Activated B cell treated with CpG ODN at 0.5 μM for 24 hours (primary cell): ENCODE data around the gene TAAR9. TPM values are rescaled to one million over a fixed set of nuclear protein-coding genes. Genes with fewer than 3 reads are reported as not detected.
"Not testable (repeated sequence)": the region's sequence is repeated elsewhere in the genome, so short reads cannot be mapped to it uniquely, and the experiment has no call there.

Experiments
- ATAC-seq: fragments of 200-7000 bp; cut with Tn5 transposase; one replicate; pipeline ENCODE4 v1.10.0; 2021; ENCODE audit warnings: low read depth, mild to moderate bottlenecking, moderate library complexity
- CTCF ChIA-PET: fragments of 350-600 bp; sonication (Branson Sonifier 250); formaldehyde crosslinking; loops from one replicate; lab custom pipeline; 2021; ENCODE audit warnings: antibody characterized with exemption; lab: Charles Lee
- POLR2A ChIA-PET: fragments of 350-600 bp; sonication (Branson Sonifier 250); formaldehyde crosslinking; loops from one replicate; lab custom pipeline; 2021; ENCODE audit warnings: antibody characterized with exemption; lab: Charles Lee
- DNase-seq: peaks from one replicate; pipeline ENCODE4 v3.0.0; 2022
- H3K27ac Mint-ChIP-seq: one replicate; pipeline ENCODE4 v1.8.0; 2020; ENCODE audit warnings: mixed read lengths
- H3K27me3 Mint-ChIP-seq: one replicate; pipeline ENCODE4 v1.8.0; 2021; ENCODE audit warnings: mixed read lengths
- H3K36me3 Mint-ChIP-seq: one replicate; pipeline ENCODE4 v1.8.0; 2021; ENCODE audit warnings: low read depth, mixed read lengths
- H3K4me1 Mint-ChIP-seq: one replicate; pipeline ENCODE4 v1.8.0; 2021; ENCODE audit warnings: mixed read lengths
- H3K4me3 Mint-ChIP-seq: one replicate; pipeline ENCODE4 v1.8.0; 2020; ENCODE audit warnings: mild to moderate bottlenecking, mixed read lengths
- H3K9me3 Mint-ChIP-seq: one replicate; pipeline ENCODE4 v1.8.0; 2020; ENCODE audit warnings: mixed read lengths
- CTCF ChIP-seq: fragments of 200-600 bp; IDR thresholded peaks from one replicate; pipeline ENCODE4 v1.8.0; 2022; ENCODE audit warnings: antibody characterized with exemption, mild to moderate bottlenecking
- intact Hi-C: fragments of 100-400 bp; cut with micrococcal nuclease; formaldehyde crosslinking; loops from one replicate; pipeline ENCODE4 v1.15.1; 2024
- total RNA-seq: library from RNA; stranded (reverse); gene quantifications from 2 replicates; pipeline ENCODE4 v1.2.3, GENCODE V29; 2022

Gene TAAR9
- total RNA-seq, 1 donor from 2014 or later = not detected

DNA sequence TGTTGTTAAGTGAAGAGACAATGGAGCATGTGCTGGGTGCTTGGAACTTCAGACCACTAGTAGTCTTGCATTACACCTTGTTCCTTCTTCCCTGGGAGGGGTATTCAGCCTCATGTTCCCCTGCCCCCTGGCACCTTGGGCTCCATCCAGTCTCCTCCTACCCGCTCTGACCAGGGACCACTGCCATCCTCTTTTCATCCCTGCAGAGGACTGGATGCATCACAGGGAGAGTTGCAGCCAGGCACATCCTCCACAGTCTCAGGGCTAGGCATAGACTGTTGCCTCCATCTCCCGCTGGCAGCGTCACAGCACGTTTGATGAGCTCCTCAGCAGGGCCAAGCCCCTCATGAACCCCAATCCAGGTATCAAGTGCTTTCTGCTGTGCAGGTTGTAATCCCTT, 13.1 kb downstream of the TAAR9 start:
- H3K27ac Mint-ChIP-seq = no peak overlapping the region
- no peaks in the 10 kb centered on the region for H3K36me3 Mint-ChIP-seq
- intact Hi-C loops = no loop called here
- no peak for ATAC-seq
- no peak for TF ChIP-seq CTCF
- no peaks in the 10 kb centered on the region for H3K9me3 Mint-ChIP-seq
- CTCF ChIA-PET = no interaction called here
- H3K4me3 Mint-ChIP-seq = no peak overlapping the region
- POLR2A ChIA-PET = no interaction called here
- peaks cover 7% of the 10 kb centered on the region for H3K27me3 Mint-ChIP-seq
- H3K4me1 Mint-ChIP-seq = peaks cover 4% of the 10 kb centered on the region
- DNase-seq = no peak

GRCh38 chr6:132552372-132552771, 14.3 kb downstream of the TAAR9 start, which contains the start of gene TAAR8:
TSS of gene TAAR8 (plus strand) at chr6:132552672. CDS start at chr6:132552693, 21 bp downstream.
- CTCF ChIA-PET = no interaction called here
- no peak for ATAC-seq
- intact Hi-C loops = no loop called here
- Mint-ChIP-seq H3K4me3 (no peak within 1 kb of the TSS), H3K4me1 (peaks cover 4% of the 10 kb centered on the region), H3K27ac (no peak within 1 kb of the TSS), H3K27me3 (peaks cover 12% of the 10 kb centered on the region), H3K36me3 (no peaks in the 10 kb centered on the region), H3K9me3 (no peaks in the 10 kb centered on the region)
- no peak for TF ChIP-seq CTCF
- DNase-seq = no peak
- POLR2A ChIA-PET = no interaction called here

DNA sequence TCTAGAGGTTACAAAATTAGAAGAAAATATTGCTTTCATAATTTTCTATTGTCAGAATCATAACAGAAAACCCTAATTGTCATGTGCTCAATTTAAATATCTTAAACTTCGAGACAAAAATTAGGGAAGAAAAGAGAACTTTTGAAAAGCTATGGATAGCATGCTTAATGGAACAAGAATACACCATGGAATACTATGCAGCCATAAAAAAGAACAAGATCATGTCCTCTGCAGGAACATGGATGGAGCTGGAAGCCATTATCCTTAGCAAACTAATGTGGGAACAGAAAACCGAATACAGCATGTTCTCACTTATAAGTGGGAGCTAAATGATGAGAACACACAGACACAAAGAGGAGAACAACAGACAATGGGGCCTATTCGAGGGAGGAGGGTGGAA, 22.0 kb downstream of the TAAR9 start:
- H3K36me3 Mint-ChIP-seq = not testable (repeated sequence)

DNA sequence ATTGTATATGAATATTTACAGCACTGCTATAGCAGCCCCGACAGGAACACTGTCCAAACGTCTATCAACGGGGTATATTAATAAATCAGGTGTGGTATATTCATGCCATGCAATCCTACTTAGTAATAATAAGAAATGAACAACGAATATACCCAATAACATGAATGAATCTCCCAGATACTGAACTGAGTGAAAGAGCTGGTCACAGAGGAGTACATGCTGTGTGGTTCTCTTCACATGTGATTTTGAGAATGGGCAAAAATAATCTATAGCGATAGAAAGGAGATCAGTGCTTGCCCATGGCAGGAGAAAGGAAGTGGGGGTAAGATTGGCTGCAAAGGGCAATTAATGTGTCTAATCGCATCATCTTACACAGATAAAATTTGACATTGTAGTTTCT, 28.3 kb downstream of the TAAR9 start:
- ATAC-seq = no peak
- no peak for TF ChIP-seq CTCF
- ChIA-PET POLR2A (no interaction called here), CTCF (no interaction called here)
- H3K9me3 Mint-ChIP-seq = no peaks in the 10 kb centered on the region
- peaks cover 16% of the 10 kb centered on the region for H3K27me3 Mint-ChIP-seq
- no peaks in the 10 kb centered on the region for H3K4me1 Mint-ChIP-seq
- H3K36me3 Mint-ChIP-seq = no peaks in the 10 kb centered on the region
- intact Hi-C loops = no loop called here
- H3K4me3 Mint-ChIP-seq = no peak overlapping the region
- no peak for DNase-seq
- H3K27ac Mint-ChIP-seq = no peak overlapping the region

More for the DNA sequence above, 22.0 kb downstream of the TAAR9 start:
- CTCF ChIA-PET, DNase-seq, H3K9me3 Mint-ChIP-seq, H3K4me3 Mint-ChIP-seq, ATAC-seq, H3K4me1 Mint-ChIP-seq, intact Hi-C loops, H3K27ac Mint-ChIP-seq, POLR2A ChIA-PET: not testable (repeated sequence)
- H3K27me3 Mint-ChIP-seq = peaks cover 20% of the 10 kb centered on the region

DNA sequence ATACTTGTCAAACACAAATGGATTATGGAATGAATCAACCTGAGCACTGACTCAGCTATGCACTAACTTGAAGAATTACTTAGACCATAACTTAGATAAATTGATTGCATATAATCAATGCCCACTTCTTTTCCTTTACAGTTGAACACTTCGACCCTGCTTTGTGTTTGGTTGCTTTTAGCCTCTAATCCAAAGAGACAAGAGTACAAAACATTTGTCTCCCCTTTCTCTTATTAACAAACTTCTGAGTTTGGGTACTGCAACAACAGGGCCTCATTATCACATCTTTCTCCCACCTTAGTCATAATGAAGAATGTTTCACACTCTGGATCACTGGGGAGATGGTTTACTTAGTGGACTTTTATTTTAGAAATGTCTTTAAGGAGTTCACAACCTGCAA, 29.5 kb downstream of the TAAR9 start:
- no peak overlapping the region for H3K27ac Mint-ChIP-seq
- no peak for TF ChIP-seq CTCF
- ATAC-seq = no peak

GRCh38 chr6:132568611-132569010, 30.5 kb downstream of the TAAR9 start:
- no peaks in the 10 kb centered on the region for H3K4me1 Mint-ChIP-seq
- no peaks in the 10 kb centered on the region for H3K9me3 Mint-ChIP-seq
- TF ChIP-seq CTCF = no peak
- ATAC-seq (no peak), DNase-seq (no peak)
- intact Hi-C loops = no loop called here
- no peaks in the 10 kb centered on the region for H3K36me3 Mint-ChIP-seq
- peaks cover 24% of the 10 kb centered on the region for H3K27me3 Mint-ChIP-seq
- H3K27ac Mint-ChIP-seq = no peak overlapping the region
- POLR2A ChIA-PET = no interaction called here
- no peak overlapping the region for H3K4me3 Mint-ChIP-seq
- CTCF ChIA-PET = no interaction called here

More for the DNA sequence above, 29.5 kb downstream of the TAAR9 start:
- Mint-ChIP-seq H3K4me1 (no peaks in the 10 kb centered on the region), H3K27me3 (peaks cover 20% of the 10 kb centered on the region), H3K36me3 (no peaks in the 10 kb centered on the region), H3K4me3 (no peak overlapping the region), H3K9me3 (no peaks in the 10 kb centered on the region)
- intact Hi-C loops = no loop called here
- ChIA-PET POLR2A (no interaction called here), CTCF (no interaction called here)
- no peak for DNase-seq
